Muscle of arm (tissue), 12 donors: ENCODE data around the gene ALG8. TPM values are rescaled to one million over a fixed set of nuclear protein-coding genes. Genes with fewer than 3 reads are reported as not detected.
A peak's percentile ranks its signal among the peaks of the same experiment; 100 is the strongest.
"Not testable (repeated sequence)": the region's sequence is repeated elsewhere in the genome, so short reads cannot be mapped to it uniquely, and the experiment has no call there.

Experiments used
- DNase-seq: peaks from one replicate; pipeline ENCODE4 v3.0.0-alpha.2; 2013
- polyA plus RNA-seq, 12 donors: library from polyadenylated mRNA; unstranded; fragments of 120-200 nt; gene quantifications; one replicate each; pipeline ENCODE4 v1.2.1, GENCODE V29; 2013; ENCODE audit not compliant: insufficient read length in 12 of 12

ALG8 gene
- polyA plus RNA-seq, 12 donors = 19.0 to 38.5 (median 27.0) TPM; not detected in 1

GRCh38 chr11:78109081-78110015 is 30.1 kb downstream of the ALG8 start:
- no peak for DNase-seq

- DNase-seq = no peak
Measured at GRCh38 chr11:78100676-78101472, 38.6 kb downstream of the ALG8 start.

- DNase-seq = no peak
Measured at GRCh38 chr11:78100261-78100660, 39.2 kb downstream of the ALG8 start.

GRCh38 chr11:78099666-78100065 is 39.8 kb downstream of the ALG8 start:
- no peak for DNase-seq

GRCh38 chr11:78097666-78098385 is 41.6 kb downstream of the ALG8 start:
- DNase-seq = no peak

GRCh38 chr11:78094250-78094649 is 45.2 kb downstream of the ALG8 start:
- DNase-seq = no peak

- DNase-seq = not testable (repeated sequence)
Measured at GRCh38 chr11:78086521-78087074, 52.8 kb downstream of the ALG8 start.

- DNase-seq = no peak
Measured at GRCh38 chr11:78085972-78086371, 53.5 kb downstream of the ALG8 start.

- not testable (repeated sequence) for DNase-seq
Measured at GRCh38 chr11:78084506-78084905, 54.9 kb downstream of the ALG8 start.

- DNase-seq = no peak
Measured at GRCh38 chr11:78083021-78083420, 56.4 kb downstream of the ALG8 start.

GRCh38 chr11:78082146-78082545 is 57.3 kb downstream of the ALG8 start:
- DNase-seq = no peak

GRCh38 chr11:78081583-78081982 is 57.8 kb downstream of the ALG8 start:
- no peak for DNase-seq

- no peak for DNase-seq
Measured at GRCh38 chr11:78080818-78081495, 58.5 kb downstream of the ALG8 start.

GRCh38 chr11:78080084-78080817 is 59.2 kb downstream of the ALG8 start:
- no peak for DNase-seq

GRCh38 chr11:78079232-78080083 is 60.0 kb downstream of the ALG8 start, which contains the start of gene NDUFC2:
TSS of gene NDUFC2 (minus strand) at chr11:78079862. CDS start at chr11:78079744, 118 bp downstream.
- DNase-seq = peak; percentile 92

- DNase-seq = no peak
Measured at GRCh38 chr11:78078218-78079167, 60.9 kb downstream of the ALG8 start.

- DNase-seq = not testable (repeated sequence)
Measured at GRCh38 chr11:78077592-78077991, 61.8 kb downstream of the ALG8 start.
